CD1c-positive myeloid dendritic cell (primary cell): ENCODE data around the gene FAM200C.
A peak's percentile ranks its signal among the peaks of the same experiment; 100 is the strongest.

Source experiments
- DNase-seq: peaks from one replicate; pipeline ENCODE4 v3.0.0-alpha.2; 2016; ENCODE audit errors: extremely low spot score

Gene FAM200C

DNA sequence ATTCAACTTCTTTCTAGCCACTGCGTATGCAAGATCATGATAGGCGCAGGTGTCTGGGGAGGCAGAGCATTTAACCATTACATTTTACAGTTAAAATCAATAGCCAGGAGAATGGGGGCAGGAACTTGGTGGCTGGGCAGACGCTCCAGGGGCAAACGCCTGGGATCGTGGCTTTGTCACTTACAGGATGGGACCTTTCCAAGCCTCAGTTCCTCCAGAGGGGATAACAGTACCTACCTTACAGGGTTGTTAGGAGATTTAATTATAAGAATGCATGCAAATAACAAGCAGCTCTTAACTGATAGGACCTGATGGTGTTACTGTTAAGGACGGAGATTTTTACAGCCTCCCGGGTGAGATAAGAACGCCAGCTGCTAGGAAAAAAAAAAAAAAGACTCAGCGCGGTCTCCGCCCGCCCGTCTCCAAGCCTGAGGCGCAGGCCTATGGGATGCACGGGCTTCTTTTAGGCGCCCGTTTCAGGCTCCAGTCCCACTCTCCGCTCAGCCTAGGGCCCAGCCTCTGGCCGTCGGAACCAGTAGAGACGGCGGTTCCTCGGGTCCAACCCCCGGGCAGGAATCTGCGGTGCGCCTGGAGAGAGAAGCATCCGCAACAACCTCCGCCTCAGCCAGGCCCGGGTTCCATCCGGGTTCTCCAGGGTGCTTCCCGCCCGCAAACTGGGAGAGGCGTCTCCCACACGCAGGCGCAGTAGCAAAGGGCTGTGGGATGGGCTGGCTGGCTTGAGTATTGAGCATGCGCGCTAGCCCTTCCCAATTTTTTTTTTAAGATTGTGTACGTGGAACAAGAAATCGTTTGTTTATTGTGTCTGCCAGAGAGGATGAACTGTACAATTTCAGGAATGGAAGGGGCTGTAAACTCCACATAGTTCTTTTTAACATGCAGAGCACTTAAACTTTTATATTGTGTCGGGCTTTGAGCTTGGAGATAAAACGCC lies at the start of gene FAM200C:
Gene FAM200C (minus strand): TSS at position 653 of the 952 bp plus-strand sequence. CDS start 4,564 bp downstream, outside the sequence.
- DNase-seq, result peak; percentile 93

DNA sequence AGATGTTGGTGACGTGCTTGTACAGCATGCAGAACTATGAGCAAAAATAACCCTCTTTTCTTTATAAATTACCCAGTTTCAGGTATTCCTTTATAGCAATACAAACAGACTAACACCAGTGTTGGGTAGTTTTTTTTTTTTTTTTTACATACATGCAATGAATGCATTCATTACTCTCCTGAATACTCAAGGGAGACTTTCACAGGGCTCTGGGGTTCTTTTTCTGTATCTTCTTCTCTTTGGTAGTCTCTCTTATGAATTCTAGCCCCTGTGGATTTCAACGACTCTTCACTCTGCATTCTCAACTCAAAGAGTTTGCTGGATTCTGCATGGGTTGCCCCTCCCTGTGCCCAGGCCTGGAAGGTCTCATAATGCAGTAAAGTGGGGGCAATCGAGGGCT lies 49.6 kb upstream of the FAM200C start:
- no peak for DNase-seq

DNA sequence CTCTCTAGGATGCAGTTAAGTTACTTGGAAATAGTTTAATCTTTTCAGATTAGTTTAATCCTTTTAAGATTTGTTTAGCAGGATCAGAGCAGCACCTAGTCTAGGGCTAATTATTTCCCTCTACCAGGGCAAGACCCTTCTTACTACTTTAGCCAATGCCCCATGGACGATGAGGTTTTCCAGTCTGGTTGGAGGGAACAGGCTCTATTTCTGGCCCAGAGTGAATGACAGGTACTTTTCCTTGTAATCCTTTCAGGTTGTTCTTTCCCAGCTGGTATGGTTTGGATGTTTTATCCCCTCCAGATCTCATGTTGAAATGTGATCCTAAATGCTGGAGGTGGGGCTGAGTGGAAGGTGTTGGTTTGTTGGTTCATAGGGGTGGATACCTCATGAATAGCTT lies 49.0 kb upstream of the FAM200C start:
- no peak for DNase-seq

DNA sequence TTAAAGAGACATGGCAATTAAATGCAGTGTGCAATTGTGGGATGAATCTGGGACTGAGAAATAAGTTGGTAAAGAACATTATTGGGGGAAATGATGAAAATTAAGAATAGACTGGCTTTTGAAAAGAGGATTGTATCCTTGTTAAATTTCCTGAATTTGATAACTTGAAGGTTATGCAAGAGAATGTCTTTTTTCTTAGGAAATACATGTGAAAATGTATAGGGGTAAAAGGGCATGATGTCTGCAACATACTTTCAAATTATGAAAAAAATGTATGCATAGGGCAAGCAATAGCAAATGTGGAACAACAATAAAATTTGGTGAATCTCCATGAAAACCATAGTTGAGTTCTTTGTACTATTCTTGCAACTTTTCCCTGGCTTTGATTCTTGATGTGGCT lies 45.9 kb upstream of the FAM200C start:
- DNase-seq, result no peak

DNA sequence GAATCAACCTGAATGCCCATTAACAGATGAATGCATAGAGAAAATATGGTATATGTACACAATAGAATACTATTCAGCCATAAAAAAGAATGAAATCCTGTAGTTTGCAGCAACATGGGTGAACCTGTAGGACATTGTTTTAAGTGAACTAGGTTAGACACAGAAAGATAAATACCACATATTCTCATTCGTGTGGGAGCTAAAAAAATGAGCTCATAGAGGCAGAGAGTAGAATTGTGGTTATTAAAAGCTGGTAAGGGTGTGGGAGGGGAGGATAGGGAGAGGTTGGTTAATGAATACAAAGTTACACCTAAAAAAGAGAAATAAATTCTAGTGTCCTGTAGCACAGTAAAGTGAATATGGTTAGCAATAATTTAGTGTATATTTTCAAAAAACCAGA lies 45.3 kb upstream of the FAM200C start:
- no peak for DNase-seq

DNA sequence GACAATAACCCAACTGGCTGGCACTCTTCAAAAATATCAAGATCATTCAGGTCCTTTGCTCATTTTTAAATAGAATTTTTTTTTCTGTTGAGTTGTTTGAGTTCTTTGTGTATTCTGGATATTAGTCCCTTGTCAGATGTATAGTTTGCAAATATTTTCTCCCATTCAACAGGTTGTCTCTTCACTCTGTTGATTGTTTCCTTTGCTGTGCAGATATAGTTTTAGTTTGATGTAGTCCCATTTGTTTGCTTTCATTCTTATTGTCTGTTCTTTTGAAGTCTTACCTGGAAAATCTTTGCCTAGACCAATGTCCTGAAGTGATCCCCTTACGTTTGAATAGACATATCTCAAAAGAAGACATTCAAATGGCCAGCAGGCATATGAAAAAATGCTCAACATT lies 44.6 kb upstream of the FAM200C start:
- DNase-seq, result no peak

DNA sequence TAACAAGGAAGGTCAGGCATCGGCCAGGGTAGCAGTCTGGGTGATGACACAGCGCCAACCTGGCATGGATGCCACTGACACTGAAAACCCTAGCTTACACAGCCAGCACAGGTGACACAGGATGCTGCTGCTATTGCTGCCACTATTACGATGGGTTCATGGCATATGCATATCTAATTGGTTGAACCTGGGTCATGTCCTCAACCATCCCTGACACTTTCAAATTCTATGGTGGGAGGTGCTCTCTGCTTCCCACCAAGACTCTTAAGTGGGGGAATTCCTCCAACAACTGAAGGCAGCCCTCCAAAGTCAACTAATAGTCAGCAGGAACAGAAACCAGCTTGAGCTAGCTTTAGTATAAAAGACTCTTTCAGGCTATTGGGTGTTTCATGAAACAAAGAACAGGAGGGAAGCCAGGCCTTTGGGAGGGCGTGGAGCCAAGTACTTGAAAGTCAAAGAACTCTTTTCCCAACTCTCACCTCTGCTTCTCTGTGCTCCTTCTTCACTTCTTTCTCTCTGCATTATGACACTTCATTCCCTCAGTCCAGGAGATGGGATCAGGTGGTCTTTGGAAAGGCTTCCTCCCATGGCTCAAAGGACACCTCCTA lies 43.1 kb upstream of the FAM200C start:
- no peak for DNase-seq

DNA sequence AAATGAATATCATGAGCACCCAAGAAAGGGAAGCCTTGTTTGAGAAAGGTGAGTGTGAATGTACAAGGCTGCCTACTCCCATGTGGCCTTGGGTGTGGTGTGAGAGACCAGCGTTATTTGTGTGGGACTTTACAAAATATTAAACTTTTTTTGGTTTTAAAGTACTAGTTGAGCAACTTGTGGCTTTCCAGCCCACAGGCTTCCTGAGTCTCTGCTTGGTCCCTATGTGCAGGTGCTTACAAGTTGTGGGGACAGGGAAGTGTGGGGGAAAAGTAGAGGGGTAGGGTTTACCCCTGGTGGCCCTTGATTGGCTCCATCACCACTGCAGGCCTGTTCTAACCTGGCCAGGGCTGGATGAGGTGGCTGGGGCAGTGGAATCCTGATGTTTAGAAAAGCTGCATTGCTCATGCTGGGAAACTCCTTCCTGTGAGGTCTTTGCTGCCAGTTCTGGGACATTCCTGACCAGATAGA lies 41.5 kb upstream of the FAM200C start:
- no peak for DNase-seq

DNA sequence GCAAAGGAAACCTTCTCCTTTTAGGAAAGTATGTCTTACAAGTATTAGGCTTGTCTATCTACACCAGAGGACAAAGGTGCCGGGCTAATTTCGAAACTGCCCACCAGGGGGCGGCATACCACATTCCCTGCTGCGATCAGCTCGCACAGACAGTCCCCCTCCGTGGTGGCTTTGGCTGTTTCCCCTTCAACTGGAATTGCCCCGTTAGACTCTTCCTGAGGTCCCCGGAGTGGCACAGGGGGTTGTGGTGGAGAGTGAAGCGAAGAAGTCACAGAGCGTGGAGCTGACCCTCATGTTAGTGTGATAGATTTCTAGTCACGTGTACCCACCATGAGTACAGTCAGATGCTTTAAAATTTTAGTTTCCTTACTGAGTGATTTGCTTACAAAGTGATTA lies 39.3 kb upstream of the FAM200C start:
- peak; percentile 89 for DNase-seq

DNA sequence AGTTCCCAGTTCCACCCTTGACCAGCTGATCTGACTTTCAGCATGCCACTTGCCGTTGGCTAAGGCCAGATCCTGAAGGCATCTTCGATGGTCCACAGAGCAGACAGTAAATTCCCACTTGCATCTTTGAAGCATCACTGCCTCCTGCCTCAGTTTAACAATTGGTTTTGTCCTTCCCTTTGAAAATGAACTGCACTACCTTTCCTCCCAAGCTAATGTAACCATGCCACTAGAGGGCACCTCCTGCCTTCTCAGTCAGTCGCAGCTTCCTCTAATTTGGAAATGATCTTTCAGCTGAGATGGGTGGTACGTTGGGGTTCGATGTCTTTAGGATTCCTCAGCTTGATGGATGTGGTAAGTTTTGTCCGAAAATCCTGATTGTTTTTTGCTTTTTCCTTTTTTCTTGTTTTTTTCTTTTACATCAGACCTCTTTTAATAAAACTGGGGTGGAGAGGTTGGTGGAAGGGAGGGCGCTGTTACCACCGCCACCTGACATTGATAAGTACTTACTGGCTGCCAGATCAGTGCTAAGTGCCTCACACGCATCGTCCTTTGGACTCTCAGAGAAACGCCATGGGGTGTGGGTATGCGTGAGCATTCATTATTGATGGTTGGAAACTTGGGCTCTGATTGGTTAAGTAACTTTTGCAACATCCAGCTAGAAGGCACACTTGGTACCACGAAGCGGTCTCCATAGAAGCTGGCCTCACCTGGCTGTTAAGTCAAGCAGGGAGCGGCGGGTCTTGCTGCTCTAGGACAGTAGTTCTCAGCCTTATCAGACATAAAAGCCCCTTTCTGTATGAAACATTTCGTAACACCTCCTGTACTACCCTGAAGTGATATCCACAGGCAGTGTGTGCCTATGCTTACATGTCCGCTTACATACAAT lies 38.7 kb upstream of the FAM200C start:
- DNase-seq, result peak; percentile 78

DNA sequence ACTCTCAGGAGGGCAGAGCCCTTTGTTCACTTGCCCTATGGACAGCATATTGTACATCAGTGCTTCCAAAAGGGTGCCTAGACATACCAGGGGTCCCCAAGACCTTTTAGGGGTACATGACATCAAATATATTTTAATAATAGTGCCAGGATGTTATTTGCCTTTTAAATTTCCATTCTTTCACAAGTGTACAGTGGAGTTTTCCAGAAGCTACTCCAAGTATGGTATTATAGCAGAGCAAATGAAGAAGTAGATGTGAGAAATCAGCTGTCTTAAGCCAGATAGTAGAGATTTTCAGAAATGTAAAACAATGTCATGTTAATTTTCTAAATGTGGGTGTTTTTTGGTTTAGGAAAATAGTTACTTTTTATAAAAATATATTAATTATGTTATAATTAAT lies 37.4 kb upstream of the FAM200C start:
- DNase-seq, result no peak

DNA sequence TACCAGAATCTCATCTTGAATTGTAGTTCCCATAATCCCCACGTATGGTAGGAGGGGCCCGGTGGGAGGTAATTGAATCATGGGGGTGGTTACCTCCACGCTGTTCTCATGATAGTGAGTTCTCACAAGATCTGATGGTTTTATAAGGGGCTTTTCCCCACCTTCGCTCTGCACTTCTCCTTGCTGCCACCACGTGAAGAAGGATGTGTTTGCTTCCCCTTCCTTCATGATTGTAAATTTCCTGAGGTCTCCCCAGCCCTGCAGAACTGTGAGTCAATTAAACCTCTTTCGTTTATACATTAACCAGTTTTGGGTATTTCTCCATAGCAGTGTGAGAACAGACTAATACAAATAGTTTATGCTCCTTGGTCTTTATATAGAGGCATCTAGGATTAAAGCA lies 36.8 kb upstream of the FAM200C start:
- DNase-seq, result peak; percentile 54

DNA sequence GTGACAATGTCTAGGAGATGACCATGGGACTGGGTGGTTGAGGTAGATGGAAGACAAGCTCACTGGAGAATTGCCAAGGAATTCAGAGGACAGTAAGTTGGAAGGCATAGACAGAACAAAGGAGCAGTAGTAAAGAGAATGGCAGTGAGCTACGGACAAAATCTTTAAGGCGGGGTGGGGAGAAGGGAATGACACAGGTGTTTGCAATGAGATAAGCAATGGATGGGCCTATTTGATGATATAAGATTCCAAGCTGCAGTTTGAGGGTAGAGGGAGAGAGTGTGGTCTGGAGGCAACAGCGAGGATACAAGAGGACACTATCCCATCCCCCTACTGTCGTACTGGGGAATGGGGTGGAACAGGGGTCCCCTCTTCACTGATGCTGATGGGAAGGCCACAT lies 36.2 kb upstream of the FAM200C start:
- no peak for DNase-seq

DNA sequence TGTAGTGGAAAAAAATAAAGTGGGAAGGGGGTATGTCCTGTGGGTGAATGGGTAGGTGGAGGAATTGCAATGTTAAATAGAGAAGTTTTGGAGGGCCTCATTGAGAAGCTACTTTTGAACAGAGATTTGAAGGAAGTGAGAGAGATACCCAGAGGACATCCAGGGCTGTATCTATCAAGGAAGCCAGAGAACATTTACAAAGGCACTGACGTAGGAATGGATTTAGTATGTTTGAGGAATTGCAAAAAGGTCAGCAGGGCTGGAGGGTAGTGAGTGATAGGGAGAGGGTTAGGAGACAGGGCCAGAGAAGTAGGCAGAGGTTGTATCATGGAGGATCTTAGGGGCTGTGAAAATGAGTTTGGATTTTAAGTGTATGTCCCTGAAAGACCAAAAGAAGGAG lies 35.7 kb upstream of the FAM200C start:
- peak; percentile 56 for DNase-seq

DNA sequence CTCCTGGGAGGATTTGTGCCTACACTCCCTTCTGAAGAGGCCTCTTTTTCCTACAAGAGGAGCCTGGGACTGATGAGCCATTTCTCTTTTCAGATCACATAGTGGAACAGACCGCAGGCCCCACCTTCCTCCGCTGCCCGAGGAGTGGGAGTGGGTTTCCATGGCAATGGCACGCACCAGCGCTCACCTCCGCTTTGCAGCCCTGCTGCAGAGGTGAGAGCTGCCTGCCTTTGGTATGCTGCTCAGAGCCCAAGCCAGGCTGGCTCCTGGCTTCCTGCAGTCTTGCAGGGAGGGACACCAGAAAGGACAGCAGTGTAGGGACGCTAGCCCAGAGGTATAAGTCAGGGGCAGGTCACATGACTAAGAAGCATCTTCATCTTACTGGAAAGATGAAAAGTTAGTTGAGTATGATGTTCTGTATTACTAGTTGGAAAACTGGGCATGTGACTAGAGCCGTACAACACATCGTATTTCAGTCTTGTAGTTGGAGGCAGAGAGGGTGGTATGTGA lies 34.2 kb upstream of the FAM200C start:
- no peak for DNase-seq

DNA sequence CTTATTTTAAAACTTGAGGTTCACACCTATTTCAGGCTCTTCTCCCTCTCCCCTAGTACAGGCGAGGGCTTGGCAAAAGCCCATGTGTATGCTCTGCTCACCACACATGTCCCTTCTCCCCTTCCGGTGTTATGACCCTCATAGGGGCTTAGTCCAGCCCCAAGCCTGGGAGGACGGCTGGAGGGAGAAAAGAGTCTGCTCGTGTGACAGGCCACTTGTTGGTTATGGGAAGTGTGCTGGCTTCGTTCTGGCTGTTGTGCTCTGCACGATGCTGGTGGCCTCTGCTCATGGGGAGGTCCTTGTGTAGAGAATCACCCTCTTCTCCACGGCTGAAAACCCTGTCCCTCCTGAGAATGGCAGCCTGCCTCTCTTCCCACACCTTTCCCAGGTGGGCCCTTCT lies 32.9 kb upstream of the FAM200C start:
- DNase-seq, result no peak

DNA sequence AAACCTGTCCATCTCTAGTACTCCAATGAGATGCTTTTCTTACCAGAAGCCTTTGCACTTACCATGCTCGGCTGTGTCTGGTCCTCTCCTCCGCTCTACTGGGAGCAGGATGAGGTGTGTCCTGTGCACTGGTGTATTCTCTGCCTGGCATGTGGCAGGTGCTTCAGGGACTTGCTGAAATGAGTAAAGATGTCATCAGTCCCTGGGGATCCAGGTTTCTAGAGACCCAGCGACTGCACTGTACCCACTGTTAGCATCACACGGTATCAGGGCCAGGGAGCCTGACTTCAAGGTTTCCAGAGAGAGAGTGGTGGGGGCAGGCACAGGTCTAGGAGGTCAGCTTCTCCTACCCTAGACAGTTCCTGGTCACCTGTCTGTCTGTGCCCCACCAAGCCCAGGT lies 32.3 kb upstream of the FAM200C start:
- no peak for DNase-seq

DNA sequence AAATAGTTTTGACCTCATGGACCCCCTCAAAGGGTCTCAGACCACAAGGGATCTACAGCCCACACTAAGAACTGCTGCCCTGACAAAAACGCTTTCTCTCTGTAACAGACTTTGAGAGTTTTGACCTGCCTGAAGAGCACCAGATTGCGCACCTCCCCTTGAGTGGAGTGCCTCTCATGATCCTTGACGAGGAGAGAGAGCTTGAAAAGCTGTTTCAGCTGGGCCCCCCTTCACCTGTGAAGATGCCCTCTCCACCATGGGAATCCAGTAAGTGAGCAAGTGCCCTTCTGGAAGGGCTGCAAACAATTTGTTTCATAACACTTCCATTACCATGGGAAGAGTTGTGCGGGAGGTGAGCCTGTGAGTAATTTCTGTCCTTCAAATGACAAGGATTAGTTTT lies 27.8 kb upstream of the FAM200C start:
- no peak for DNase-seq

DNA sequence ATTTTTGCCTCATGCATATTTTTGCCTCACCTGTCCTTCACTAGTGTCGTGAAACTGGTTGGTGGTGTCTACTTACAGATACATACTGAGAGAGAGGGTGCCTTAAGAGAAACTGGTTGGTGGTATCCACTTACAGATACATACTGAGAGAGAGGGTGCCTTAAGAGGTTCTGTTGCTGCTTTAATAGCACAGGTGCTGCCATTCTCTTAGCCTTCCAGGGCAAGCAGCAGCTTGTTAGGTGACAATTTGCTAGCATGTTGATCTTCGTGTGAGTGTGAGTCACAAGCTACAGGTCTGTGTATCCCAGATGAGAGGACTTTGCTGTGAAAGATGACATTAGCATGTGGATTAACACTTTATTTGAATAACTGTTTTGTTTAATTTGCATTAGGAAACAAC lies 23.2 kb upstream of the FAM200C start:
- no peak for DNase-seq

DNA sequence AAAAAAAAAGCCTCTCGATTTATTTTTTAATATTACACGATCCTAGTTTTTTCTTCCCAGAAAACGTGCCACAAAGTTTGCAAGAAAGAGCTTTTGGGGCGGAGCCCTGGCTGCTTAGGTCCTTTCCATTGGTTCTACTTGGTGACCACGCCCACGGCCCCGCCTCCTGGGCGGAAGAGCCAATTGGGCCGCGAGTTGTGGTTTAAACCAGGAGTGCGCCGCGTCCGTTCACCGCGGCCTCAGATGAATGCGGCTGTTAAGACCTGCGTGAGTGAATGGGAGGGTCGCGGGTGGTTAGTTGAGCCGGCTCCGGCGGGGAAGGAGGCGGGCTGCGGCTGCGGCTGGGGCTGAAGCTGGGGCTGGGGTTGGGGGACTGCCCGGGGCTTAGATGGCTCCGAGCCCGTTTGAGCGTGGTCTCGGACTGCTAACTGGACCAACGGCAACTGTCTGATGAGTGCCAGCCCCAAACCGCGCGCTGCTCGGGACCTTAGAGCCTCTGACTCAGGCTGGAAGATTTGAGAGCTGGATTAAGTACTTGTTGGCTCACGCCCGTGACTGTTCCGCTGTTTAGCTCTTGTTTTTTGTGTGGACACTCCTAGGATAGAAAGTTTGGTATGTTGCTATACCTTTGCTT lies 21.9 kb upstream of the FAM200C start, which contains the start of gene PTTG1:
Gene PTTG1 (plus strand): TSS at position 231 of the 634 bp plus-strand sequence. CDS start 458 bp downstream, outside the sequence.
- DNase-seq, result peak; percentile 98

DNA sequence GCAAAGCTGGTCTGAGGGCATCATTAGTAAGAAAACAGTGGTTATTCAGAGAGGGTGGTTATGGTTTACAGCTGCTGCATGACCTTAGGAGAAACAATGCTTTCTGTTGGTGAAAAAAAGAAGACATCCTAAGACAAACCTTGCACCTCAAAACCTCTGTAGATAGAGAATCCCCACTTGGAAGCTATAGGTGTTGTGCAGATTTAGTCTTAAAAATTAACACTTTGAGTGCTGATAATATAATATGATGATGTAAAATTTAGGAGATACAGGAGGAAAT lies 20.4 kb upstream of the FAM200C start:
- DNase-seq, result no peak
